IPS-18c (cell line): ENCODE results near the gene MAGI2.

Experiments
- H3K4me3 ChIP-seq: 2 replicates; pipeline ENCODE4 v1.7.0; 2013; ENCODE audit warnings: low read depth, mild to moderate bottlenecking, low read length, moderate library complexity; ENCODE audit not compliant: insufficient read depth
- H3K9me3 ChIP-seq: one replicate; pipeline ENCODE4 v1.6.1; 2013; ENCODE audit warnings: mild to moderate bottlenecking, low read length, moderate library complexity; ENCODE audit not compliant: control insufficient read depth, insufficient read depth

MAGI2 gene

GRCh38 chr7:78395298-78396036, 1058.0 kb downstream of the MAGI2 start:
- Histone ChIP-seq H3K4me3 (no peak overlapping the region), H3K9me3 (no peaks in the 10 kb centered on the region)

GRCh38 chr7:78389022-78389421, 1064.4 kb downstream of the MAGI2 start:
- no peaks in the 10 kb centered on the region for H3K9me3 ChIP-seq
- H3K4me3 ChIP-seq, result no peak overlapping the region

GRCh38 chr7:78386520-78386919, 1066.9 kb downstream of the MAGI2 start:
- H3K4me3 ChIP-seq, result no peak overlapping the region
- H3K9me3 ChIP-seq, result no peaks in the 10 kb centered on the region

GRCh38 chr7:78383096-78383880, 1070.2 kb downstream of the MAGI2 start:
- no peaks in the 10 kb centered on the region for H3K9me3 ChIP-seq
- H3K4me3 ChIP-seq, result no peak overlapping the region

GRCh38 chr7:78379148-78379547, 1074.3 kb downstream of the MAGI2 start:
- H3K4me3 ChIP-seq, result no peak overlapping the region
- H3K9me3 ChIP-seq, result no peaks in the 10 kb centered on the region

- no peaks in the 10 kb centered on the region for H3K9me3 ChIP-seq
- no peak overlapping the region for H3K4me3 ChIP-seq
Observed at GRCh38 chr7:78377532-78377931, 1075.9 kb downstream of the MAGI2 start.

- Histone ChIP-seq H3K4me3 (no peak overlapping the region), H3K9me3 (no peaks in the 10 kb centered on the region)
Observed at GRCh38 chr7:78370936-78371335, 1082.5 kb downstream of the MAGI2 start.

- Histone ChIP-seq H3K4me3 (no peak overlapping the region), H3K9me3 (no peaks in the 10 kb centered on the region)
Observed at GRCh38 chr7:78368771-78369170, 1084.7 kb downstream of the MAGI2 start.

GRCh38 chr7:78367280-78367773, 1086.1 kb downstream of the MAGI2 start:
- Histone ChIP-seq H3K9me3 (no peaks in the 10 kb centered on the region), H3K4me3 (no peak overlapping the region)

GRCh38 chr7:78363866-78364265, 1089.6 kb downstream of the MAGI2 start:
- no peak overlapping the region for H3K4me3 ChIP-seq
- H3K9me3 ChIP-seq, result no peaks in the 10 kb centered on the region

GRCh38 chr7:78359836-78360235, 1093.6 kb downstream of the MAGI2 start:
- H3K4me3 ChIP-seq, result no peak overlapping the region
- no peaks in the 10 kb centered on the region for H3K9me3 ChIP-seq

GRCh38 chr7:78357709-78358108, 1095.8 kb downstream of the MAGI2 start:
- no peak overlapping the region for H3K4me3 ChIP-seq
- no peaks in the 10 kb centered on the region for H3K9me3 ChIP-seq

- H3K9me3 ChIP-seq, result no peaks in the 10 kb centered on the region
Observed at GRCh38 chr7:78355834-78356233, 1097.6 kb downstream of the MAGI2 start.

GRCh38 chr7:78350926-78351325, 1102.5 kb downstream of the MAGI2 start:
- H3K9me3 ChIP-seq, result no peaks in the 10 kb centered on the region
- no peak overlapping the region for H3K4me3 ChIP-seq

More at GRCh38 chr7:78355834-78356233, 1097.6 kb downstream of the MAGI2 start:
- no peak overlapping the region for H3K4me3 ChIP-seq

- H3K4me3 ChIP-seq, result no peak overlapping the region
- no peaks in the 10 kb centered on the region for H3K9me3 ChIP-seq
Observed at GRCh38 chr7:78350391-78350790, 1103.1 kb downstream of the MAGI2 start.

GRCh38 chr7:78346827-78347226, 1106.6 kb downstream of the MAGI2 start:
- Histone ChIP-seq H3K9me3 (no peaks in the 10 kb centered on the region), H3K4me3 (no peak overlapping the region)

GRCh38 chr7:78345979-78346378, 1107.5 kb downstream of the MAGI2 start:
- H3K9me3 ChIP-seq, result no peaks in the 10 kb centered on the region
- H3K4me3 ChIP-seq, result no peak overlapping the region

GRCh38 chr7:78345293-78345911, 1108.1 kb downstream of the MAGI2 start:
- Histone ChIP-seq H3K9me3 (no peaks in the 10 kb centered on the region), H3K4me3 (no peak overlapping the region)
